ENCODE results near the gene PLAAT4.
"Not testable (repeated sequence)": the region's sequence is repeated elsewhere in the genome, so short reads cannot be mapped to it uniquely, and the experiment has no call there.

The PLAAT4 gene

DNA sequence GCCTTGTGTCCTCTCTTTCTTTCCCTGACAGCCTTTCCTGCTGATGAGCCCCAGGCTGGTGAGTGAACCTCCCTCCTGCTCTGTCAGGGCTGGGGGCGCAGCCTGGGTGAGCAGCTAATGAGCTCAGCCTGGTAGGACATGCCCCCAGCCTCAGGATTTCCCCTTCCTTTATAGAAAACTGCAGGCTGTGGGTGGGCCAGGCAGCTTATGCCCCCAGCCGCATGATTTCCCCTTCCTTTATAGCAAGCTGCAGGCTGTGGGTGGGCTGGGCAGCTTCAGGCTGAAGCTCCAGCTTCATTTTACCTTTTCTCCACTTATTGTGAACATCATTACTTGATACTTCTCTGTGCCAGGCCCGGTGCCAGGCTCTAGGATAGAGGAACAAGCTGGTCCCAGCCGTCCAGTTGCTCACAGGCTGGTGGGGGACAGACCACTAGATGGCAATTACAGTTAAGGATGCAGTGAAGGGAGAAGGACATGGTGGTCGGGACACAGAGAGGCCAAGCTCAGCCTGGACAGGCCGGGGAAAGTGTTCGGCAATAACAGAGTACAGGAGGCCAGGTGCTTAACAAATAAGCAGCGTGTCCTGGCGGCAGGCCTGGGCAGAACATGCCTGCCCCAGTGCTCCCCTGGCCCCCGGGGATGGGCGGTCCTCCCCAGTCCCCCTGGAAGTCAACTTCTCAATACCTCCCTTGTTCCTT, 25.4 kb upstream of the PLAAT4 start:
- no peak for DNase-seq (ENCODE audit: low read depth in 2 of 2)

DNA sequence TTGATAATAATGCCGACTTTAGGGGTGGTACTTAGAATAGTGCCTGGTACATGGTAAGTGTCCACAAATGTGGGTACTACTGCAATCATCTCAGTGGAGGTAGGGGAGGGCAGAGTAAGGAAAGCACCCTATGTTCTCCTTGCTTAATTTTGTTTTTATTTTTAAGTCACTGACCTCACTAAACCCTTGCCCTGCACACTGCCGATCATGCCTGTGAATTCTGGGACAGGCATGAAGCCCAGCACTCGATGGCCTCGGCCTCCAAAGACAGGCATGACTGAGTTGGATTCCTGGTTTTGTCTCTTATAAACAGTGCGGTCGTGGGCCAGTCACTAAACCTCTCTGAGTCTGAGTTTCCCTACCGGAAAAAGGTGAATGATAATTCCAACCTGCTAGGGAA, 23.8 kb upstream of the PLAAT4 start:
- no peak for DNase-seq (ENCODE audit: low read depth in 2 of 2)

DNA sequence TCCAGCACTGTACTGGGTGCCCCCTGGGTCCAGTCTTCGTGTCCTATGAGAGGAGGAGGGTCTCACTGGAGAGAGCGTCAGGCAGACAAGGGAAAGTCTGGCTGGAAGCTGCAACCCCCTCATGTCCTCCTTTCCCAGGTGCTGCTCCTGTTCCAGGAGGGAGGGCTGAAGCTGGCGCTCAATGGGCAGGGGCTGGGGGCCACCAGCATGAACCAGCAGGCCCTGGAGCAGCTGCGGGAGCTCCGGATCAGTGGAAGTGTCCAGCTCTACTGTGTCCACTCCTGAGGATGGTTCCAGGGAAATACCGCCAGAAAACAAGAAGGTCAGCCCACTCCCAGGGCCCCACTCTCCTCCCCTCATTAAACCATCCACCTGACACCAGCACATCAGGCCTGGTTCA, 20.5 kb upstream of the PLAAT4 start:
- no peak for DNase-seq (ENCODE audit: low read depth in 2 of 2)

GRCh38 chr11:63517156-63517555, 19.5 kb upstream of the PLAAT4 start:
- DNase-seq (ENCODE audit: low read depth in 2 of 2): no peak

DNA sequence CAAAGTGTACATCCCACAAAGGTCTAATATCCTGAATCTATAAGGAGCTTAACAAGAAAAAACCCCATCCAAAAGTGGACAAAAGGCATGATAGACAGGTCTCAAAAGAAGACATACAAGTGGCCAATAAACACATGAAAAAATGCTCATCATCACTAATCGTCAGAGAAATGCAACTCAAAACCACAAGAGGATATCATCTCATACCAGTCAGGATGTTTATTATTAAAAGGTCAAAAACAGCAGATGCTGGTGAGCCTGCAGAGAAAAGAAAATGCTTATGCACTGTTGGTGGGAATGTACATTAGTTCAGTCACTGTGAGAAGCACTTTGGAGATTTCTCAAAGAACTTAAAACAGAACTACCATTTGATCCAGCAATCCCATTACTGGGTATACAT, 18.1 kb upstream of the PLAAT4 start:
- DNase-seq (ENCODE audit: low read depth in 2 of 2): peak in 1 of 2 experiments; percentile 0

DNA sequence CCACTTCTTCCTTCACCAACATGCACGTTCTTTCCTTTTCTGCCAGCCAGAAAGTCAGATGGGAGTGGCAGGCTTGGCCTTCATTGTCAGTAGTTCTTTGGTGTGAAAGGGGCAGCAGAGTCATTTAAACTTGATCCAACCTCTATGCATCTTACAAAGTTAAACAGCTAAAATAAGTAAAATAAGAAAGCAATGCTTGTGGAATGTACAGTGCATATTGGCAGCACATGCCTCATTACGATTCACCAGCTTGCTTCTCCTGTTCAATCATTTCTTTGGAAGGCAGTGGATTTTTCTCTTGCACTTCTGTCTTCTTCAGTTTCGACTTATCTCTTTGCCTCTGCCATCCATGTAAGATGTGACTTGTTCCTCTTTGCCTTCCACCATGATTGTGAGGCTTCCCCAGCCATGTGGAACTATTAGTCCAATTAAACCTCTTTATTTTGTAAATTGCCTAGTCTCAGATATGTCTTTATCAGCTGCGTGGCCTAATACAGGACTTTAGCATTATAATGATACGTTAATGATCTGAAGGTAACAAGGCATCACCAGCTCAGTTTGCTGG, 15.9 kb upstream of the PLAAT4 start:
- no peak for DNase-seq (ENCODE audit: low read depth in 2 of 2)

DNA sequence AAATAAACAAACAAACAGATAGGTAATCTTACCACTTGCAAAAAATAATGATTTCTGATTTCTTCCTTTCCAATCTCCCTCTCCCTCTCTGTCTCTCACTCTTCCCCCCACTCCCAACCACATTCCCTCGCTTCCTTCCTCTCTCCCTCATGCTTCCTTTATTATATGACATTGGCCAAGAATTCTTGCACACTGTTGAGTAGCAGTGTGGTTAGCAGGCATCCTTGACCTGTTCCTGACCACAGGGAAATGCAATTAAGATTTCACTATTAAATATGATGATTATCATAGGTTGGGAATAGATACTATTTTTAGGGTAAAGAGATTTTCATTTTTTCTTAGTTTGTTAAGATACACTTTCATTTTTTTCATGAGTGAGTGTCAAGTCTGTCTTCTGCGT, 14.7 kb upstream of the PLAAT4 start:
- DNase-seq (ENCODE audit: low read depth in 2 of 2): no peak

DNA sequence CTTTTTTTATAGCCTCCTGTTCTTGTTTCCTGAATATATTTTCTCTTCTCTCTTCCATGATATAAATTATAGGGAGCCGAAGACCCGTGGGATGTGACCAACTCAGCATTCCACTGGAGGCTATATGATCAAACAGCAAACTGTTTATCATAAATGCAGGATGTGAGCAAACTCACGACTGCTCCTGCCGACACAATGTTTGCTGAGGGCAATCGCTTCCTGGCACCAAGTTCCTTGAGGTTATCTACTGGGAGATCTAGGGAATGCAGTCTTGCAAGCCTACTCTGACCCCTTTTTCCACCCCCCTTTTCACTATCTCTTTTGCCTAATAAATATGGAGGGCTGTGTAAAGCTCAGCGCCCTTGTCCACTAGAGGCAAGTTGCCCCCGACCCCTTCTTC, 13.5 kb upstream of the PLAAT4 start:
- DNase-seq (ENCODE audit: low read depth in 2 of 2): no peak

DNA sequence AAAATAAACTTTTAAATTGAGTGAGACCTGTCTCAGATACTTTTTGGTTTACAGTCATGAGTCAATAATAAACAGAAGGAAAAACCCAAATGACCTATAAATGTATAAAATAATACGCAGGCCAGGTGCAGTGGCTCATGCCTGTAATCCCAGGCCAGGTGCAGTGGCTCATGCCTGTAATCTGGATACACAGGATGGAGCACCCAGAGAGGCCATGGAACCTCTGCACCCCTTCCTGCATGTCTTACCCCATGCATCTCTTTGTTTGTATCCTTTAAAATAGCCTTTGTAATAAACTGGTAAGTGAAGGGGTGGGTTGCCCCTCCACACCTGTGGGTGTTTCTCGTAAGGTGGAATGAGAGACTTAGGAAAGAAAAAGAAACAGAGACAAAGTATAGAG, 8.9 kb upstream of the PLAAT4 start:
- DNase-seq (ENCODE audit: low read depth in 2 of 2): no peak

GRCh38 chr11:63528156-63528555, 8.5 kb upstream of the PLAAT4 start:
- DNase-seq (ENCODE audit: low read depth in 2 of 2): not testable (repeated sequence)

GRCh38 chr11:63528729-63529278, 7.8 kb upstream of the PLAAT4 start:
- not testable (repeated sequence) for DNase-seq (ENCODE audit: low read depth in 2 of 2)

DNA sequence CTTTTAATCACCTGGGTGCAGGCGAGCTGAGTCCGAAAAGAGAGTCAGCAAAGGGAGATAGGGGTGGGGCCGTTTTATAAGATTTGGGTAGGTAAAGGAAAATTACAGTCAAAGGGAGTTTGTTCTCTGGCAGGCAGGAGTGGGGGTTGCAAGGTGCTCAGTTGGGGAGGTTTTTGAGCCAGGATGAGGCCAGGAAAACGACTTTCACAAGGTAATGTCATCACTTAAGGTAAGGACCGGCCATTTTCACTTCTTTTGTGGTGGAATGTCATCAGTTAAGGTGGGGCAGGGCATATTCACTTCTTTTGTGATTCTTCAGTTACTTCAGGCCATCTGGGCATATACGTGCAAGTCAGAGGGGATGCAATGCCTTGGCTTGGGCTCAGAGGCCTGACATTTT, 7.2 kb upstream of the PLAAT4 start:
- not testable (repeated sequence) for DNase-seq (ENCODE audit: low read depth in 2 of 2)

- DNase-seq (ENCODE audit: low read depth in 2 of 2): no peak
Measured at GRCh38 chr11:63530021-63530420, 6.6 kb upstream of the PLAAT4 start.

GRCh38 chr11:63531074-63531792, 5.4 kb upstream of the PLAAT4 start:
- peak; percentile 38 to 40 for DNase-seq (ENCODE audit: low read depth in 2 of 2)

- no peak for DNase-seq (ENCODE audit: low read depth in 2 of 2)
Measured at GRCh38 chr11:63532117-63532516, 4.5 kb upstream of the PLAAT4 start.

- DNase-seq (ENCODE audit: low read depth in 2 of 2): no peak
Measured at GRCh38 chr11:63532799-63533475, 3.7 kb upstream of the PLAAT4 start.

DNA sequence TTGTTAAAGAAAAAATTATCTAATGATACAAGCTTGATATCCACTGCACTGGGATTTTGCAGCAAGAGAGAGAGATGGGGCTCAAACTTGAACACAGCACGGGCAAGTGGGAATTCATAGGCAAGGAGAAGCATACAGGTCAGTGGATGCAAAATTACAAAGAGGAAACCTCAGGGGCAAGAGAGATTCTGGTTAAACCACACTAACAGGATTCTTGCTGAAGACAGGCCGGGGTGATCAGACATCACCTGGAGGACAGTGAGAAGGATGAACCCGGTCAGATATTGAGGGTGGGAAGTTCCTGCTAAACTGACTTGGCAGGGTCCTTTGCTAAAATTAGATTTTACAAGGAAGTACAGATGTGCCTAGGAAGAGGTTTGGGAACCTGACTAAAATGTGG, 2.5 kb upstream of the PLAAT4 start:
- DNase-seq (ENCODE audit: low read depth in 2 of 2): no peak

DNA sequence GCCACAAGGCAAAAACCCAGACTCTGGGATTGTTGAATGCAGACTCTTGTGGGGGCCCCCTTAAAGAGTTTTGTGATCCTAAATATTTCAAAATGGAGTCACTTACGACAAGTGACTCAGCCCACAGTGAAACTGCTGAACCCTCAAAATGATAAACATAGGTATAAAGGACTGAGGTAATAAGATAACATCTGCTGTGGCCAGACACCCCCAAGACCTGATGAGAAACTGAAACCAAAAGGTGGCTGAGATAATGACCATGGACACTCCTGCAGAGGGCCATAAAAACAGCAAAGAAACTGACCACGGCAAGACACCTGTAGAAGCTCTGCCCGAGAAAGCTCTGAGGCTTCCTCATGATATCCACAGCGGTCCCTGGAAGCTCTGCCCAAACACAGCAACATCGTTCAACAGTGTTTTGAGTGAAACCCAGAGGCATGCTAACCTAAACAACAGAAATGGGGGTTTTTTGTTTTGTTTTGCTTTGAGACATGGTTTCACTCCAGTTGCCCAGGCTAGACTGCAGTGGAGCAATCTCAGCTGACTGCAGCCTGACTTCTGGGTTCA, 1.6 kb upstream of the PLAAT4 start:
- DNase-seq (ENCODE audit: low read depth in 2 of 2): no peak

DNA sequence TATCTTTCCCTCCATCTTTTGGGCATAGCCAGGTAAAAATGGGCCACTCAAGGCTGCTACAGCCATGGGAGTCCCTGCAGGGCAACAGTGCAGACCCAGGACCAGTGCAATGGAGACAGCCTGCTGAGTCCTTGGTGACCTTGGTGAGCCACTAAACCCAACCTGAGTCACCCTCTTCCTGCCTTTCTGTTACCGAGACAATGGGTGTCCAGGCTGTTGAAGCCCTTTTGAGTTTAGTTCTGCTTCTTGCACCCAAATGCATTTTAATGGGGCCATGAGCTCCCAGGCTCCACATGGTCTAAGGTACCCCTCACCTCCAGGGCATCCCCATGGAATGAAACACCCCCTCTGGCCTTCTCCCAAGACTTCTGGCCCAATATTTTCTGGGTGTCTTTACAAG, 874 bp upstream of the PLAAT4 start:
- DNase-seq (ENCODE audit: low read depth in 2 of 2): no peak

- DNase-seq (ENCODE audit: low read depth in 2 of 2): no peak
Measured at GRCh38 chr11:63537293-63538101, 889 bp downstream of the PLAAT4 start.

DNA sequence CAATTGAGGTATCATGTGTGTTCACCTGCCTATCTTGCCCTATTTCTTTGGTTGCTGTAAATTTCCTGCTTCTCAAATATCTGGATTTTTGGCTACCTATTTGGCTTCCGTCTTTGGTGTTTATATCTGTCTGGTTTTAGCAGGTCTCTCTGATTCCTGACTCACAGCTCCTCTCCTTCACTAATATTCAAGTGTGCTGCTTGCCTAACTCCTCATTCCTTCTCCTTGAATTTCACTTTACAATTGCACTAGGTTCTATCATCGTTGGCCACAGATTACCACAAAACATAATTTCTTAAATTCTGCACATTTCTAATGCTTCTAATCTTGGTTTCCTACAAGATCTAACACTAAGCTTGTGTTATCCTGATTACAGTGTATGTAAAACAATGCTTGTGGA, 5.9 kb downstream of the PLAAT4 start:
- DNase-seq (ENCODE audit: low read depth in 2 of 2): not testable (repeated sequence)

All from fibroblast of skin of left biceps (primary cell).